Ascending aorta (tissue), 2 donors: ENCODE results near the gene SIRPA. TPM values are rescaled to one million over a fixed set of nuclear protein-coding genes. Genes with fewer than 3 reads are reported as not detected.

Experiments
- DNase-seq, 2 donors: peaks; one replicate each; pipeline ENCODE4 v3.0.0-alpha.2; 2019; ENCODE audit warnings: low spot score in 2 of 2
- H3K27ac ChIP-seq, 2 donors: fragments of 200-600 bp; sonication (generic); one replicate each; pipeline ENCODE4 v1.5.1; 2016 to 2017; ENCODE audit warnings: mild to moderate bottlenecking in 1 of 2
- H3K27me3 ChIP-seq: fragments of 200-600 bp; sonication (generic); one replicate; pipeline ENCODE4 v1.5.1; 2017
- H3K36me3 ChIP-seq, 2 donors: fragments of 200-600 bp; sonication (generic); one replicate each; pipeline ENCODE4 v1.5.1; 2016
- H3K4me1 ChIP-seq, 2 donors: fragments of 200-600 bp; sonication (generic); one replicate each; pipeline ENCODE4 v1.5.1; 2016 to 2017; ENCODE audit warnings: mild to moderate bottlenecking in 1 of 2
- H3K4me3 ChIP-seq, 2 donors: fragments of 200-600 bp; sonication (generic); one replicate each; pipeline ENCODE4 v1.5.1; 2016 to 2017; ENCODE audit warnings: mild to moderate bottlenecking in 1 of 2
- H3K9me3 ChIP-seq, 2 donors: fragments of 200-600 bp; sonication (generic); one replicate each; pipeline ENCODE4 v1.5.1; 2016
- intact Hi-C: fragments of 100-400 bp; cut with DNase I; formaldehyde crosslinking; loops from one replicate; pipeline ENCODE4 v1.15.1; 2023
- total RNA-seq: library from RNA; depleted of rRNA; stranded (reverse); fragments of >200 nt; gene quantifications from one replicate; pipeline ENCODE4 v1.1.0, GENCODE V29; 2016
- TF ChIP-seq, protein P1 (sequence below), 3 experiments: fragments of 200-600 bp in 2 of 3; fragments of 450-650 bp in 1 of 3; sonication (generic) in 2 of 3; IDR thresholded peaks; one replicate each; pipeline ENCODE4 v1.5.1; 2016 to 2019; ENCODE audit warnings: antibody characterized with exemption in 3 of 3, mild to moderate bottlenecking in 1 of 3, moderate library complexity in 1 of 3

Gene SIRPA
- total RNA-seq, 1 donor from 2014 or later: 72.8 TPM

DNA sequence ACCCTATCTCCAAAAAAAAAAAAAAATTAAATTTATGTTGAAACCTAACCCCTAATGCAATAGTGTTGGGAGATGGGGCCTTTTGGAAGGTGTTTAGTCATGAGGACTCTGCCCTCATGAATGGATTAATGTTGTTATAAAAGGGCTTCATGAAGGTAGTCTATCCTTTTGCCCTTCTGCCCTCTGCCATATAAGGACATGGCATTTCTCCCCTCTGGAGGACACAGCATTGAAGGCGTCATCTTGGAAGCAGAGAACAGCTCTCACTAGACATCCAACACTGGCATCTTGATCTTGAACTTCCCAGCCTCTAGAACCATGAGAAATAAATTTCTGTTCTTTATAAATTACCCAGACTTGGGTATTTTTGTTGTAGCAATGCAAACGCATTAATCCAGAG, 63.2 kb downstream of the SIRPA start:
- Histone ChIP-seq H3K4me3 (no peak overlapping the region), H3K36me3 (no peaks in the 10 kb centered on the region), H3K27ac (no peak overlapping the region), H3K4me1 (no peaks in the 10 kb centered on the region), H3K9me3 (no peaks in the 10 kb centered on the region), H3K27me3 (no peaks in the 10 kb centered on the region)
- intact Hi-C loops: no loop called here
- TF ChIP-seq, protein P1, sequence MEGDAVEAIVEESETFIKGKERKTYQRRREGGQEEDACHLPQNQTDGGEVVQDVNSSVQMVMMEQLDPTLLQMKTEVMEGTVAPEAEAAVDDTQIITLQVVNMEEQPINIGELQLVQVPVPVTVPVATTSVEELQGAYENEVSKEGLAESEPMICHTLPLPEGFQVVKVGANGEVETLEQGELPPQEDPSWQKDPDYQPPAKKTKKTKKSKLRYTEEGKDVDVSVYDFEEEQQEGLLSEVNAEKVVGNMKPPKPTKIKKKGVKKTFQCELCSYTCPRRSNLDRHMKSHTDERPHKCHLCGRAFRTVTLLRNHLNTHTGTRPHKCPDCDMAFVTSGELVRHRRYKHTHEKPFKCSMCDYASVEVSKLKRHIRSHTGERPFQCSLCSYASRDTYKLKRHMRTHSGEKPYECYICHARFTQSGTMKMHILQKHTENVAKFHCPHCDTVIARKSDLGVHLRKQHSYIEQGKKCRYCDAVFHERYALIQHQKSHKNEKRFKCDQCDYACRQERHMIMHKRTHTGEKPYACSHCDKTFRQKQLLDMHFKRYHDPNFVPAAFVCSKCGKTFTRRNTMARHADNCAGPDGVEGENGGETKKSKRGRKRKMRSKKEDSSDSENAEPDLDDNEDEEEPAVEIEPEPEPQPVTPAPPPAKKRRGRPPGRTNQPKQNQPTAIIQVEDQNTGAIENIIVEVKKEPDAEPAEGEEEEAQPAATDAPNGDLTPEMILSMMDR (IDR thresholded peaks at IDR 0.05): no peak
- no peak for DNase-seq

DNA sequence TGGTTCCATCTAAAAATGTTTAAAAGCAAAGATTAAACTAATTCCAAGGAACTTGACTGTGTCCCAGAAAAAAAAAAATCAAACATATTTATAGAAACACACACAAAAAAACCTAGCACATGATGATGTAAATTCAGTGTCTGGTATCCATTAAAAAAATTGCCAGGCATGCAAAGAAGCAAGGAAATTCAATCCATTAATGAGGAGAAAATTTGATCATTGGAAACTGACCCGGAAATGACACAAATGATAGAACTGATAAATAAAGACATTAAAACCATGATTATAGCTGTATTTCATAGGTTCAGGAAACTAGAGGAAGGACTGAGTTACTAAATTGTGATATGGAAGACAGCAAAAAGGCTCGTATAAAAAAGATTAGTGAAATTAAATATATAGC, 63.9 kb downstream of the SIRPA start:
- no peaks in the 10 kb centered on the region for H3K36me3 ChIP-seq
- no peaks in the 10 kb centered on the region for H3K27me3 ChIP-seq
- H3K4me3 ChIP-seq: no peak overlapping the region
- TF ChIP-seq, protein P1 (IDR thresholded peaks at IDR 0.05): no peak
- DNase-seq: no peak
- intact Hi-C loops: no loop called here
- no peak overlapping the region for H3K27ac ChIP-seq
- no peaks in the 10 kb centered on the region for H3K9me3 ChIP-seq
- H3K4me1 ChIP-seq: no peaks in the 10 kb centered on the region

DNA sequence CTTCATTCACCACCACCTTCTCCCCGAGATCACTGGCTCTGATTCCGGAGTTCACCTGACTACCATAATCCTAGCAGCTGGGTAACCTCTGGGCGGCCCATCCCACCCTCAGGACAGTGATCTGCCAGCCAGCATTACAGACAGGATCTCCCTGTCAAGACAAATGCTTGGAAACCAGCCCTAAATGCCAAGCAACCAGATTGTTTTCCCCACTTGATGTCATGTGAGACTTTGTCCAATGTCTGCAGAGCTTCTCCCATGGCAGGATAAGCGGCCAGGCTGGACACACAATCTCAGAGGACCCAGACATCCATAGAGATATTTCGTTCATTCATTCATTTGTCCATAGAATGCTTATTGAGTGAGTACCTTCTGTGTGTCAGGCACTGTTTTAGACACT, 66.2 kb downstream of the SIRPA start:
- TF ChIP-seq, protein P1 (IDR thresholded peaks at IDR 0.05): no peak
- H3K4me1 ChIP-seq: peaks cover 3 to 5% of the 10 kb centered on the region in 2 donors
- intact Hi-C loops: loop anchor here (10.0 kb wide), 1 partner anchor 493 kb away; no protein-coding TSS in a partner anchor
- H3K36me3 ChIP-seq: no peaks in the 10 kb centered on the region
- no peak for DNase-seq
- no peaks in the 10 kb centered on the region for H3K9me3 ChIP-seq
- no peak overlapping the region for H3K4me3 ChIP-seq
- no peaks in the 10 kb centered on the region for H3K27me3 ChIP-seq
- no peak overlapping the region for H3K27ac ChIP-seq

DNA sequence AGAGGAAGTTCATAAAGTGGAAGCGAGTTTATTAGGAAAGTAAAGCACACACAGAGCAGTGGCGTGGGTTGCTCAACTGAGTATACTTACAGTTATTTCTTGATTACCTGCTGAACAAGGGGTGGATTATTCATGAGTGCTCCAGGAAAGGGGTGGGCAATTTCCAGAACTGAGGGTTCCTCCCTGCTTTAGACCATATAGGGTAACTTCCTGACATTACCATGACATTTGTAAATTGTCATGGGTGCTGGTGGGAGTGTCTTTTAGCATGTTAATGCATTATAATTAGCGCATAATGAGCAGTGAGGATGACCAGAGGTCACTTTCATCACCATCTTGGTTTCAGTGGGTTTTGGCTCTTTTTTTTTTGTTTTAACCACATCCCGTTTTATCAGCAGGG, 68.9 kb downstream of the SIRPA start:
- Histone ChIP-seq H3K4me3 (no peak overlapping the region), H3K9me3 (no peaks in the 10 kb centered on the region), H3K36me3 (no peaks in the 10 kb centered on the region), H3K4me1 (peaks cover 3 to 5% of the 10 kb centered on the region in 2 donors), H3K27ac (no peak overlapping the region), H3K27me3 (no peaks in the 10 kb centered on the region)
- no peak for DNase-seq
- intact Hi-C loops: loop anchor here (10.0 kb wide), 1 partner anchor 491 kb away; no protein-coding TSS in a partner anchor
- TF ChIP-seq, protein P1 (IDR thresholded peaks at IDR 0.05): no peak

DNA sequence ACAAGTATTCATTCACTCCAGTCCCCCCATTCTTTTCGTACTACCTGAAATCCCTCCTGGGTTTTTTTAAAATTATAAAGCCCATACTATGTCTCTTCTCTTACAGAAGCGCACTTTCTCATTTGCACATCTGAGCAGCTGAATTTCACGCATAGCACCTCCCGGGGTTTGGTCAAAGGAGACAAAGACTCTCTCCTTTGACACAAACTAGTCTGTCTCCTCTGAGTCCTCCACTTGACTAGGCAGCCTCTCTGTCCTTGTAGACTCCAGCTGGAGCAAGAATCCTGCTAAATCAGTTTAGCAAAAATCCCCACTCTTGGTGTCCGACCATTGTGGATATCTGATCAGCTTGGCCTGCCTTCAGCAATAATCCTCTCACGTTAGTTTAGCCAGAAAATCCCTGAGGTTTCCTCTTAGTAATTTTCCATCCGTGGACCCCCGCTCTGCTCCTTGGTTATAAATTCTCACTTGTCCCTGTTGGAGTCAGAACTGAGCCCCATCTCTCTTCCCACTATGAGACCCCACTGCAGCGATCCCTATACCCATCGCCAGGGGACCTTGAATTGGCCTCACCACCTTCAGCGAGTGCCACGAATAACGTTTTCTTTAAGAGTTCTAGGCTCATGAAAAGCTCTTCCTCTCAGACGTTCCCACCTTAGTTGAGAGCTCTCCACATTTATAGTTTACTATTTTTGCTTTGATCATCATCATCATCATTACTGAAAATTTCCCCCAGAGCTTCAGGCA, 69.6 kb downstream of the SIRPA start:
- TF ChIP-seq, protein P1 (IDR thresholded peaks at IDR 0.05): no peak
- Histone ChIP-seq H3K36me3 (no peaks in the 10 kb centered on the region), H3K9me3 (no peaks in the 10 kb centered on the region), H3K4me1 (peaks cover 3 to 5% of the 10 kb centered on the region in 2 donors), H3K27me3 (no peaks in the 10 kb centered on the region), H3K27ac (no peak overlapping the region), H3K4me3 (peak overlapping the region in 1 of 2 donors; percentile 38)
- no peak for DNase-seq
- intact Hi-C loops: loop anchor here (1.0 to 10.0 kb wide), 2 partner anchors 207 to 490 kb away; no protein-coding TSS in a partner anchor
